ENCODE results near the gene SLC6A17.

SLC6A17 gene

GRCh38 chr1:110201157-110201825 lies 51.0 kb downstream of the SLC6A17 start:
- no peak for DNase-seq

GRCh38 chr1:110203021-110203661 lies 52.8 kb downstream of the SLC6A17 start:
- DNase-seq: peak in 23 of 56 donors; percentile 9 to 80 (median 32)

GRCh38 chr1:110205156-110205555 lies 54.9 kb downstream of the SLC6A17 start:
- no peak for DNase-seq

GRCh38 chr1:110205591-110206155 lies 55.4 kb downstream of the SLC6A17 start:
- DNase-seq: no peak

- no peak for DNase-seq
Measured at GRCh38 chr1:110206261-110206920, 56.1 kb downstream of the SLC6A17 start.

- DNase-seq: peak in 41 of 56 donors; percentile 7 to 72 (median 39)
Measured at GRCh38 chr1:110207831-110208230, 57.5 kb downstream of the SLC6A17 start.

- no peak for DNase-seq
Measured at GRCh38 chr1:110208916-110209645, 58.8 kb downstream of the SLC6A17 start.

GRCh38 chr1:110209715-110210603 lies 59.7 kb downstream of the SLC6A17 start, which contains the start of gene KCNC4:
Gene KCNC4, plus strand, starts transcription at chr1:110210314. Its CDS starts 1,186 bp downstream, at chr1:110211500.
- peak in 48 of 56 donors; percentile 19 to 80 (median 63) for DNase-seq

- DNase-seq: peak in 12 of 56 donors; percentile 13 to 64 (median 45)
Measured at GRCh38 chr1:110210604-110211495, 60.6 kb downstream of the SLC6A17 start.

GRCh38 chr1:110211496-110212168 lies 61.3 kb downstream of the SLC6A17 start:
- no peak for DNase-seq

GRCh38 chr1:110212169-110213142 lies 62.2 kb downstream of the SLC6A17 start:
- peak in 10 of 56 donors; percentile 3 to 49 (median 20) for DNase-seq

GRCh38 chr1:110213143-110213540 lies 62.8 kb downstream of the SLC6A17 start:
- no peak for DNase-seq

- peak in 3 of 56 donors; percentile 16 to 33 (median 24) for DNase-seq
Measured at GRCh38 chr1:110214454-110215404, 64.4 kb downstream of the SLC6A17 start.

GRCh38 chr1:110215621-110216515 lies 65.6 kb downstream of the SLC6A17 start:
- DNase-seq: no peak

All from amygdala (tissue), 56 donors.